Neural progenitor cell (in vitro differentiated cells): Measurements from ENCODE around the gene WWOX. TPM values are rescaled to one million over a fixed set of nuclear protein-coding genes. Genes with fewer than 3 reads are reported as not detected.
A peak's percentile ranks its signal among the peaks of the same experiment; 100 is the strongest.

ENCODE experiments used
- DNase-seq: peaks from one replicate; pipeline ENCODE4 v3.0.0-alpha.2; 2016; ENCODE audit warnings: low spot score
- H2AFZ ChIP-seq: fragments of 200-600 bp; sonication (generic); replicated peaks from 2 replicates; pipeline ENCODE4 v1.6.1; 2016; ENCODE audit warnings: antibody characterized with exemption
- H3F3A ChIP-seq: fragments of 200-600 bp; sonication (generic); 2 replicates; pipeline ENCODE4 v1.6.1; 2016; ENCODE audit warnings: antibody characterized with exemption, low read depth
- H3K27ac ChIP-seq: fragments of 200-600 bp; sonication (generic); 2 replicates; pipeline ENCODE4 v1.5.1; 2016; ENCODE audit warnings: mild to moderate bottlenecking
- H3K27me3 ChIP-seq: fragments of 200-600 bp; sonication (generic); 2 replicates; pipeline ENCODE4 v1.6.1; 2016; ENCODE audit warnings: mild to moderate bottlenecking, moderate library complexity
- H3K36me3 ChIP-seq: fragments of 200-600 bp; sonication (generic); 2 replicates; pipeline ENCODE4 v1.5.1; 2016
- H3K4me1 ChIP-seq: fragments of 200-600 bp; sonication (generic); 2 replicates; pipeline ENCODE4 v1.6.1; 2016; ENCODE audit warnings: mixed run types
- H3K4me2 ChIP-seq: fragments of 200-600 bp; sonication (generic); 2 replicates; pipeline ENCODE4 v1.6.1; 2016
- H3K4me3 ChIP-seq: fragments of 200-600 bp; sonication (generic); 2 replicates; pipeline ENCODE4 v1.5.1; 2016
- H3K79me2 ChIP-seq: fragments of 200-600 bp; sonication (generic); 2 replicates; pipeline ENCODE4 v1.6.1; 2016; ENCODE audit warnings: low read depth
- H3K9ac ChIP-seq: fragments of 200-600 bp; sonication (generic); 2 replicates; pipeline ENCODE4 v1.6.1; 2016
- H3K9me3 ChIP-seq: fragments of 200-600 bp; sonication (generic); 2 replicates; pipeline ENCODE4 v1.5.1; 2016; ENCODE audit warnings: low read depth
- H4K20me1 ChIP-seq: fragments of 200-600 bp; sonication (generic); 2 replicates; pipeline ENCODE4 v1.6.1; 2016; ENCODE audit warnings: low read depth
- H3K27ac Mint-ChIP-seq: 3 replicates; pipeline ENCODE4 v1.8.0; 2021; ENCODE audit warnings: mixed read lengths
- H3K27me3 Mint-ChIP-seq: 2 replicates; pipeline ENCODE4 v1.8.0; 2022; ENCODE audit warnings: low read depth, mild to moderate bottlenecking, inconsistent platforms, moderate library complexity, mixed read lengths; ENCODE audit not compliant: insufficient read depth
- H3K36me3 Mint-ChIP-seq: 3 replicates; pipeline ENCODE4 v1.8.0; 2021; ENCODE audit warnings: mixed read lengths
- H3K4me1 Mint-ChIP-seq: 3 replicates; pipeline ENCODE4 v1.8.0; 2021; ENCODE audit warnings: mixed read lengths
- H3K4me3 Mint-ChIP-seq: 3 replicates; pipeline ENCODE4 v1.8.0; 2021; ENCODE audit warnings: mild to moderate bottlenecking, moderate library complexity, mixed read lengths
- H3K9me3 Mint-ChIP-seq: 3 replicates; pipeline ENCODE4 v1.8.0; 2020; ENCODE audit warnings: mixed read lengths
- EZH2 ChIP-seq: fragments of 200-600 bp; sonication (generic); IDR thresholded peaks from 2 replicates; pipeline ENCODE4 v1.6.1; 2017; ENCODE audit warnings: antibody characterized with exemption, mild to moderate bottlenecking, moderate library complexity
- EZH2phosphoT487 ChIP-seq: fragments of 200-600 bp; sonication (generic); IDR thresholded peaks from 2 replicates; pipeline ENCODE4 v1.6.1; 2017; ENCODE audit warnings: antibody characterized with exemption
- total RNA-seq: library from RNA; depleted of rRNA; stranded (reverse); fragments of >200 nt; gene quantifications from 2 replicates; pipeline ENCODE4 v1.2.3, GENCODE V29; 2015; ENCODE audit warnings: low replicate concordance
- TF ChIP-seq, protein P1 (sequence below): fragments of 200-600 bp; sonication (generic); IDR thresholded peaks from 2 replicates; pipeline ENCODE4 v1.5.1; 2017; ENCODE audit warnings: antibody characterized with exemption, mild to moderate bottlenecking

The WWOX gene
- total RNA-seq, 1 donor from 2014 or later: 63.7 TPM

DNA sequence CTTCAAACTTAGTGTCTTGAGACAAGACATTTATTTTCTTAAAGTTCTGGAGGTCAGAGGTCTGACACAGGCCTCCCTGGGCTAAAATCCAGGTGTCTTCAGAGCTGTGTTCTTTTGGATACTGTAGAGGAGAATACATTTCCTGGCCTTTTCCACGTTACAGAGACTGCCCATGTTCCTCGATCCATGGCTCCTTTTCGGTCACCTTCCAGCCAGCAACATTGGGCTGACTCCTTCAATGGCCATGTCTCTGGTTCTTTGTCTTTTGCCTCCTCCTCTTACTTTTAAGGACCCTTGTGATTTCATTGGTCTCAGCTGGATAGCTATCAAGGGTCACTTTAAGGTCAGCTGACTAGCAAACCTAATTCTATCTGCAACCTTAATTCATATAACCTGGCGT lies 212.4 kb downstream of the WWOX start:
- Histone ChIP-seq H4K20me1 (no peaks in the 10 kb centered on the region), H3K4me1 (peaks cover 35% of the 10 kb centered on the region), H2AFZ (no peak overlapping the region), H3K36me3 (no peaks in the 10 kb centered on the region), H3K4me2 (peak overlapping the region; percentile 72), H3K27ac (peak overlapping the region; percentile 9), H3K27me3 (no peaks in the 10 kb centered on the region), H3K9me3 (no peaks in the 10 kb centered on the region), H3K79me2 (no peaks in the 10 kb centered on the region), H3K9ac (no peak overlapping the region), H3F3A (no peaks in the 10 kb centered on the region), H3K4me3 (peak overlapping the region; percentile 7)
- no peak for TF ChIP-seq EZH2phosphoT487
- TF ChIP-seq, protein P1, sequence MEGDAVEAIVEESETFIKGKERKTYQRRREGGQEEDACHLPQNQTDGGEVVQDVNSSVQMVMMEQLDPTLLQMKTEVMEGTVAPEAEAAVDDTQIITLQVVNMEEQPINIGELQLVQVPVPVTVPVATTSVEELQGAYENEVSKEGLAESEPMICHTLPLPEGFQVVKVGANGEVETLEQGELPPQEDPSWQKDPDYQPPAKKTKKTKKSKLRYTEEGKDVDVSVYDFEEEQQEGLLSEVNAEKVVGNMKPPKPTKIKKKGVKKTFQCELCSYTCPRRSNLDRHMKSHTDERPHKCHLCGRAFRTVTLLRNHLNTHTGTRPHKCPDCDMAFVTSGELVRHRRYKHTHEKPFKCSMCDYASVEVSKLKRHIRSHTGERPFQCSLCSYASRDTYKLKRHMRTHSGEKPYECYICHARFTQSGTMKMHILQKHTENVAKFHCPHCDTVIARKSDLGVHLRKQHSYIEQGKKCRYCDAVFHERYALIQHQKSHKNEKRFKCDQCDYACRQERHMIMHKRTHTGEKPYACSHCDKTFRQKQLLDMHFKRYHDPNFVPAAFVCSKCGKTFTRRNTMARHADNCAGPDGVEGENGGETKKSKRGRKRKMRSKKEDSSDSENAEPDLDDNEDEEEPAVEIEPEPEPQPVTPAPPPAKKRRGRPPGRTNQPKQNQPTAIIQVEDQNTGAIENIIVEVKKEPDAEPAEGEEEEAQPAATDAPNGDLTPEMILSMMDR: no peak
- no peak for TF ChIP-seq EZH2
- Mint-ChIP-seq H3K36me3 (no peaks in the 10 kb centered on the region), H3K27ac (no peak overlapping the region), H3K9me3 (no peaks in the 10 kb centered on the region), H3K4me1 (peaks cover 43% of the 10 kb centered on the region), H3K4me3 (no peak overlapping the region), H3K27me3 (no peaks in the 10 kb centered on the region)
- no peak for DNase-seq

DNA sequence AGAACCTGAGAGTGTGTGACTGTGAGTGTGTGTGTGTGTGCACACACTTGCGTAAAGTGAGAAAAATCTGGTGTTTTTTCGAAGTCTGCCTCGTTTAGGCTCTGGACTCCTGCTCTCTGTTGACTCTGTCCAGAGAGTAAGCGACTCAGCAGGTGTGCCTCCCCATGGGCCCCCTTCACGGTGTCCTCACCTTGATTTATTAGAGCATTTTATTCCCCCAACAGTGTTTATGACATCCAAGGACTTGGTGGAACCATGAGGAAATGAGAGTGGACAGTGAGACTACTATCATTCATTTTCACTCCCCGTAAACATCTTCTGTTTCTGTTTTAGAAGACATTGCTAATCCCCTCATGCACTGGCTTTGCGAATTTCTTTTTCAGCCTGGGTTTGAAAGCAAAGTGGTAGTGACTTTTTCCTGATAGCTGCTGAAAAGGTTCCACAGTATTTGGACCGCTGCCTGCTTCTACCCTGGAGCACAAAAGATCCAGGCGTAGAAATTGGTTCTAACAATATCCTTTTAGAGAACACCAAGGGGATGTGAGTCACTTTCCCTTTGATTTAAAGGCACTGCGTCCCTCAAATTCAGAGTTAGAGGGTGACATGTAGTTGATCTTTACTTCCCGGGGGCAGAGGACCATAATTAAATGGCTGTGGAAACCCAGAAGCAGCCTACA lies 218.2 kb downstream of the WWOX start:
- H3K4me3 ChIP-seq: no peak overlapping the region
- Mint-ChIP-seq H3K36me3 (no peaks in the 10 kb centered on the region), H3K4me3 (peak overlapping the region; percentile 15), H3K4me1 (peaks cover 39% of the 10 kb centered on the region), H3K27me3 (no peaks in the 10 kb centered on the region), H3K27ac (peak overlapping the region; percentile 72), H3K9me3 (no peaks in the 10 kb centered on the region)
- TF ChIP-seq EZH2phosphoT487 (no peak), EZH2 (no peak)
- TF ChIP-seq, protein P1: no peak
- no peak overlapping the region for H3K27ac ChIP-seq
- H3F3A ChIP-seq: no peaks in the 10 kb centered on the region
- H2AFZ ChIP-seq: no peak overlapping the region
- no peaks in the 10 kb centered on the region for H4K20me1 ChIP-seq
- no peaks in the 10 kb centered on the region for H3K36me3 ChIP-seq
- H3K79me2 ChIP-seq: no peaks in the 10 kb centered on the region
- peaks cover 18% of the 10 kb centered on the region for H3K4me1 ChIP-seq
- DNase-seq: no peak
- H3K27me3 ChIP-seq: no peaks in the 10 kb centered on the region
- H3K9me3 ChIP-seq: no peaks in the 10 kb centered on the region
- no peak overlapping the region for H3K9ac ChIP-seq
- H3K4me2 ChIP-seq: no peak overlapping the region

DNA sequence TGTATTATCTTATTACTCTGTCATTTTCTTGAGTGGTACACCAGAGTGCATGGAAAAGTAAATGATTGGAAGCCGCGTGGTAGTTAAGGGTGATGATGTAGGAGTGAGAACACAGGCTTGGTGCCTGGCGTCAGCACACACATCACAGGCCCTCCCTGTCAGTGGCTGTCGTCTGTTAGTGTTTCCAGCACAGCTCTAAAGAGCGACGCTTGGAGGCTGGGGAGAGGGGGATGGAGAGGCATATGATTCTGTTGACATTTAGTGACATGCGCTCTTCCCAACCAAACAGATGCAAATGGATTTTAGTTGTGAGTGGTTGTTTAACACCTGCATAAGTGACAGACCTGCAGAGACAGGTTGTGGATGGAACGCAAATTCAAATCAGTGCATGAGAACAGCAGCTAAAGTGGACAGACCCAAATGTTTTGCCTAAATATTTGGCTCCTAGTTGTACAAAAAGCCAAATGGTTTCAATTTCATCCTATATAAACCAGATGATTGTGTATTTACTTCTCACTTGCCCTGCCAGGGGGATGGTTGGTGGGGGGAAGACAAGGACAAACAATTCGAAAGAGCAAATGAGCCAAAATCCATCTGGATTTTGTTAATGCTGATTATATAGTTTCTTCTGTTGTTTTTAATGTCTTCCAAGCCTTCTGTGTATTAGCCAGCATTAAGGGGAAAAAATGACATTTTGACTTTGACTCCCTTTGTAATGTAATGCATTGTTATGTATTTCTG lies 222.3 kb downstream of the WWOX start:
- Histone ChIP-seq H2AFZ (no peak overlapping the region), H3K79me2 (no peaks in the 10 kb centered on the region), H3K4me3 (no peak overlapping the region), H3K27me3 (no peaks in the 10 kb centered on the region), H3K4me2 (no peak overlapping the region), H3K9me3 (no peaks in the 10 kb centered on the region), H3K4me1 (peaks cover 34% of the 10 kb centered on the region), H3K27ac (no peak overlapping the region), H3K36me3 (no peaks in the 10 kb centered on the region), H4K20me1 (no peaks in the 10 kb centered on the region), H3K9ac (no peak overlapping the region), H3F3A (peaks cover 10% of the 10 kb centered on the region)
- DNase-seq: no peak
- no peaks in the 10 kb centered on the region for H3K36me3 Mint-ChIP-seq
- H3K9me3 Mint-ChIP-seq: no peaks in the 10 kb centered on the region
- no peak overlapping the region for H3K27ac Mint-ChIP-seq
- H3K4me1 Mint-ChIP-seq: peaks cover 50% of the 10 kb centered on the region
- H3K27me3 Mint-ChIP-seq: peaks cover 2% of the 10 kb centered on the region
- no peak overlapping the region for H3K4me3 Mint-ChIP-seq
- TF ChIP-seq EZH2phosphoT487 (no peak), EZH2 (no peak)
- TF ChIP-seq, protein P1: no peak
